SHP77 treated with DMSO at 0.1 percent for 48 hours (cell line): ENCODE results near the gene FTO.

ENCODE experiments used
- DNase-seq: peaks from one replicate; lab custom pipeline; 2025; lab: John Stamatoyannopoulos, UW

The FTO gene

DNA sequence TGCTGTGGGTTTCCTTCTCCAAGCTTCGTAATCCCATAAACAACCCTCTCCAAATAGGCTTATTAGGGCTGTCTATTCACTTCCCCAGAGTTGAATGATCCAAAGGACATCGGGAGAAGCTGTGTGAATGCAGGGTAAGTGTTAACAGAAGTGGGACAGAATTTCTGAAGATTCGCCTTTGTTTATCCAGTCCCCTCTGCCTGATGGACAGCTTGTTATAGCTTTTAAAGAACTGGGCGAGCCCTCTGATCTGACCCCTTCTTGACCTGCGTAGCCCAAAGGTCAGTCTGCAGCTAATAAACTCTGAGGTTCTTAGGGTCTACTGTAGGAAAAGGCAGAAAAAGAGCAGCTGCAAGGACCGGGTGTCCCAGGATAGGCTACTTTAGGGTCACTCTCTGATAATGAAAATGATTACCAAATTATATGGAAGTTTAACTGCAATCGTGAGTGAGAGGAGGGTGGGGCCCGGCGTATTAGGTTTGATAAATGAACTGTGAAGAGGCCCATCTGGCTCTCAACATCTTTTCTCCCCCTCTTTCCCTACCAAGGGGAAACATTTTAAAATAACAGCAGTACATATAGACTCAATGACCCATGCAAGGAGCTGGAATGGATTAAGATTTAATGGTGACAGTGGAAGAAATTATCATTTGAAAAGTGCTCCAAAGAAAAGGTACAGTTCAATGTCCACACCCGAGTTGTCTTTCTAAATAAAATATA is 233.4 kb downstream of the FTO start:
- DNase-seq, result no peak

DNA sequence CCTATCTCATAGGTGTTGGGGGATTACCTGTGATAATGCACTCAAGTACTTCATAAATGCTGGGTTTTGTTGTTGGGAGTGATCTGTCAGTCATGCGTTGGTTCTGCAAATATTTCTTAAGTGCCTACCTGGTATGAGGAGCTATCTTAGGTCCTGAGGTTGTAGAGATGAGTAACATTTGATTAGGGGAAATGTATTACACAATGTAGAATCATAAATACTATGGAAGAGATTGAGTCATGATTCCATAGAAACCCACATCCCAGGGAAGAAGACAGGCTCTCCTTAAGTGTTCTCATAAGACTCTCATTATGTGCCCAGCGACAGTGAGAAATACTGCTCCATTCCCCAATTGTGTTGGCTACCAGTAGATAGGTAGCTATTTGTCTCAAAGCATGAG is 240.1 kb downstream of the FTO start:
- no peak for DNase-seq

GRCh38 chr16:53945996-53946395 is 242.0 kb downstream of the FTO start:
- no peak for DNase-seq

DNA sequence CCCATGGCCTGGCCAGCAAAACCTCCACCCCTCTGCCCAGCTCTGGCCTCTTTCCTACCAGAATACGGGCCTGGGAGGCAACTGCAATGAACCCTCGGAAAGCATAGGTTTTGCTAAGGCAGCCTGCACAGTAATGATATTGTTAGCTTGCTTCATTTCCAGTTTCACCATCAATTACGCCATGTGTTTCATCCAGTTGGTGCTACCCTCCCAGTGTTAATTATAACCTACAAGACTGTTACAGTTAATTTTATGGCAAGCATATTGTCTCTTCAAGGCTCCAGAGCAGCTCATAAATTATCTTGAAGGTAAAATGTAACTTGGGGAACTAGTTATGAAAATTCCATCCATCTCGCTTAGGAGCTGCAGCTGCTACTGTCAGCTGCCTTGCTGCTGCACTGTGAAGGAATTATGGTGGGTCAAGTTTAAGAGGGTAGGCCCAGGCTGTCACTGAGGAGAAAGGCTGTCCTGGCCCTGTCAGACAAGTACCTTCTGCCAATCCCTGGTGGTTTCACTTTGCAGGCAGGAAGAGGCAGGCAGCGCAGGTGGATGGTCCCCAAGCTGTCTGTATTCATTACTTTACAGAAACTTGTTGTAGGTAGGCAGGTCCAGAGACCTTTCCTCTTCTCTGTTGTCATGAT is 242.9 kb downstream of the FTO start:
- no peak for DNase-seq

DNA sequence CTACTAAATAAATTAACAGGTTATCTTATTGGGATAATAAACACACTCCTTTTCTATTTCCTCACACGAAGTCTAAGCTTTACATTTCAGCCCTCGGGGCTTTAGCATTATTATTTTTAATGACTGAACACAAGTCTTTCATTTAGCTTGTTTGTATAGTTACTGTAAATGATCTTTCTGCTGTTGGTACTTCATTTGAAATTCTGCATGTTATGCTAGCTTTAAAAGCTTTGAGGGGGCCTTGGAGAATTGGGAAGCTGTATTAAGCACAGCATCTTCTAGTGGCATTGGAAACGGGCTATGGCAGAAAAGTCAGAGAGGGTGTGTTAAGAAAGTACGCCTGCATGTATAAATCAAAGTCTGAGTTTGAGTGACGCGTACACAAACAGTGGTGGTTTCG is 243.7 kb downstream of the FTO start:
- no peak for DNase-seq

- no peak for DNase-seq
These were observed 244.4 kb downstream of the FTO start for GRCh38 chr16:53948326-53948725.

- DNase-seq, result no peak
These were observed 244.9 kb downstream of the FTO start for GRCh38 chr16:53948734-53949430.

DNA sequence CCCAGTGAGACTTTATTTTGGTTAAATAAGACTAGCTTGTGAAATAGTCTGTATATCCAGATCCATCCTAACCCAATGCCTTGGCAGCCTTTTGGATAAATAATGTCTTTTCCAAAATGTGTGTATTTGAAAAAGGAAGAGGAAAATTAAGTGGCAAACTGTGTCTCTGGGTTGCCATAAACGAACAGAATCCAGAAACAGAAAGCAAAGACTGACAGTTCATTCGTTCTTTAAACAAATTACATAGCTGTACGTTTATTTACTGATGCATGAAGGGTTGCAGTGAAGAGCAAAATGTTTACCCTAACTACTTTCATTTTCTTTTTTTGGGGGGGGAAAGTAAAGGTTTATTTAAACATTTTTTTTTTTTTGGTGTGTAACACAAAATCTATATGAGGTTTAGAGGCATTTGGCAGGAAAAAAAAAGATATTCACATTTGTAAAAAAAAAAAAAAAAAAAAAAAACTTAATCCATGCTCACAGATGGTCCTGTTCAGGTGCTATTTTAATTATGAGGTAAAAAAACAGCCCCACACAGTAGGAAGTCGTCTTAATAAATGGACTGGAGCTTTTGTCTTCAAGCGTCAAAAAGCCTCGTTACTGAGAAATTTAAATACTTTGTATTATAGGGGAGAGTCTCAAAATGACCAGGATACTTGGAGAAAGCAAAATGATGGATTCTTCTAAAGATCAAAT is 245.9 kb downstream of the FTO start:
- DNase-seq, result no peak

DNA sequence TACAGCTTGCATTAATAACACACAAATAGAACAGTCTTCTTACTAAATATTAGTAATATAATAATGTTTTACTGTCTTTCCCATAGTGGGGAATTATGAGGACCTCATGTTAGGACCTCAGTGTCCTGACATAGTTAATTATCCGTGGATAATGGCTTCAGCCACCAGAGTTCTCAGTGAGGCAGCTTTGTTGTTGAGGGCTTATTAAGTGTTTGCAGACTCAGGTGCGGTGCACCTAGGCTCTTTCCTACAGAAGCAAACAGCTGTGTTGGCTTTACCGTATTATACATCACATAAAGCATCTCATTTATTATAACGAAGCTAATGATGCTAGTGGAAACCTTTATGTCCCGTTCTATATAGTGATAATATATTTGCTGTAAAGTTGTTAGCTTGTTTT is 246.7 kb downstream of the FTO start:
- DNase-seq, result peak; percentile 16

GRCh38 chr16:53952215-53953208 is 248.6 kb downstream of the FTO start:
- DNase-seq, result no peak

GRCh38 chr16:53953336-53953735 is 249.4 kb downstream of the FTO start:
- DNase-seq, result no peak

GRCh38 chr16:53955221-53955875 is 251.4 kb downstream of the FTO start:
- DNase-seq, result no peak

DNA sequence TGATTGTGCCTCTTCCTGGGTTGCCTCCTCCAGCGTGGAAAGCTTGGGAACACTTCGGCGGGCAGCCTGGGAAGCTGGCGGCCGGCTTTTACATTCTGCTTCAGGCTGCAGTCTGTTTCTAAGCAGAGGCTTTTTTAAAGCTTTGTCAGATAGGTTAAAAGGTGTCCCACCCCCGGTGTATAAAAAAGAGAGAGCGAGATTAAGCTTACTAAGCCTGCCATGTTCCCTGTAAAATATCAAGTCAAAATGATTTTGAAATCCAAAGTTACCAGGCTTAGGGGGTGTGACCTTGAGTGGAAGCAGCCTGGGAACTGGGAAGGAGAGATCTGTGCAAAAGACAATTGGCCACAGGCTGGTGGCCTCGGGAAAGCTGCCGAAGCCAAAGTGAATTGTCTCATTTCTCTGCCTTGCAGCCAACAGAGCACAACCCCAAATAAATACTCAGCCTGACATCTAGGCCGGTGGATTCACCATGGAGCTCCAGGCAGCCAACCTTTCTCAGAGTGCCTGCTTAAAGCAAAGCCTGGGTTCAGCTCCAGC is 254.5 kb downstream of the FTO start:
- DNase-seq, result no peak

DNA sequence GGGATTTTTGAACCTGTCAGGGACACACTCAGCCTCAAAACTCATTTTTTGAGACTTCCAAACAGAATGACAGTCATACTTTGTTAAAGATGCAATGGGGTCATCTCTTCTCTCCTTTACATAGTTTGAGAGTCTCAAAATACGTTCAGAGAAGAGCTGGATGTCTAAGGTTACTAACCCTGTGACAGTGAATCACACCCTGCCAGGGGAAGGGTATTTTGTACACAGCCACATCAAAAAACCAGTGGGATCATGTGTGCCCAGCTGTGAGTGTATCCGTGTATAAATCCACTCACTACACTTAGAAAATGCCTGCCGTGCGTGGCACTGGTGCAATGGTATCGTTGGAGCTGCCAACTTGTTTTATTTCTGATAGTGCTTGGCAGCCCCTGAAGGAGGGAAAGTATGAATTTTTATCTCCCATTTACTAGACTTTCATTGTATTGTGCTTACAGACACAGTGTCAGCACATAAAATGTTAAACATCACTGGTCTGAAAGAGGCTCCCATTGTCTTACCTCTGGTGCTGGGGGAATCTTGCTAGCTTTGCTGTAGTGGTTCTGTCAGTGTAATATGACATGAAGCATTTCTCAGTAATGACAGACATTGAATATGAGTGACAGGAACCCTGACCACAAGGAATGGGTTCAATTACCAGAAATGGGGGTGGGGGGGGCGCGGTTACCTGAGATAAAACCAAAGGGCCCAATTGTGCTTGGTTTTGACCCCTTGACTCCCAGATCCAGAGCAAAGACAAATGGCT is 256.3 kb downstream of the FTO start:
- no peak for DNase-seq

GRCh38 chr16:53960954-53961616 is 257.1 kb downstream of the FTO start:
- no peak for DNase-seq

DNA sequence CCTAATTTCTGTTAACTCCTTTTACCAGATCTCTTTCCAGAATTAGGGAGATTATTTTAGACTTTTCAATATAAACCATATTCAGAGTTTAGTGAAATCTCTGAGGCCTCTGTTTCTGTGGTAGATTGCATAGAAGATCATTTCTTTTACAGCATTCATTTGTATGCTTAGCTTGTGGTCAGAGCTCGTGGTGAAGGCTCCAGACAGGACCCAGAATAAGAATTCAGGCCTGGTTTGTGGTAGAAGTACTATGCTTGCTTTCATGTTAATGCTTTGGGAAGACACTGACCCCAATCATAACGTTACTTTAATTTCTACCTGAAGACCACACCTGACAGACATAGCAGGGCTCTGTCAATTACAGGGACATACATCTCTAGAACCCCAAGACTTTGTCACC is 258.1 kb downstream of the FTO start:
- DNase-seq, result no peak

DNA sequence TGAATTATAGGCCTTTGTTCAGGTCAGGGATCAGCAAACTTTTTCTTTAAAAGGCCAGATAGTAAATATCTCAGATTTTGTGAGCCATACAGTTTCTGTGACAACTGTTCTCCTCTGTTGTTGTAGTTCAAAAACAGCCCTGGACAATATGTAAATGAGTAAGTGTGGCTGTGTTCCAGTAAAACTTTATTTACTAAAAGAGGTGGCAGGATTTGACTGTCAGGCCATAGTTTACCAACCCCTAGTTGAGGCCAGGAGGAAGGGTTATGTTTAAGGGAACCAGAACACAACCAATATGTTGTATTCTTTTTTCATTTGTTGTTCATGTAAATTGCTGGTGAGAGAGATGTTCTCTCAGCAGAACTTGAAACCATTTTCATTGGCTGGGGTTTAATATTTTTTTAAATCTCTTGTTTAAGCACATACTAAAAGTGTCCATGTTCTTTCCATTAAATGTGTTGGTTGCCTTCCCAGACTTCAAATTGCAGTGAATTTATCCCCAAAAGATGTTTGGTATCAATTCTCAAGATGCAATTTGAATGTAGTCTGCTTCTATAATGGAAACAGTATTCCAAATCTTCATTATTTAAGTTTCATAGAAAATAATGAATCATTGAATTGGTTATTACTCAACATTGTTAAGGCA is 260.3 kb downstream of the FTO start:
- DNase-seq, result no peak

DNA sequence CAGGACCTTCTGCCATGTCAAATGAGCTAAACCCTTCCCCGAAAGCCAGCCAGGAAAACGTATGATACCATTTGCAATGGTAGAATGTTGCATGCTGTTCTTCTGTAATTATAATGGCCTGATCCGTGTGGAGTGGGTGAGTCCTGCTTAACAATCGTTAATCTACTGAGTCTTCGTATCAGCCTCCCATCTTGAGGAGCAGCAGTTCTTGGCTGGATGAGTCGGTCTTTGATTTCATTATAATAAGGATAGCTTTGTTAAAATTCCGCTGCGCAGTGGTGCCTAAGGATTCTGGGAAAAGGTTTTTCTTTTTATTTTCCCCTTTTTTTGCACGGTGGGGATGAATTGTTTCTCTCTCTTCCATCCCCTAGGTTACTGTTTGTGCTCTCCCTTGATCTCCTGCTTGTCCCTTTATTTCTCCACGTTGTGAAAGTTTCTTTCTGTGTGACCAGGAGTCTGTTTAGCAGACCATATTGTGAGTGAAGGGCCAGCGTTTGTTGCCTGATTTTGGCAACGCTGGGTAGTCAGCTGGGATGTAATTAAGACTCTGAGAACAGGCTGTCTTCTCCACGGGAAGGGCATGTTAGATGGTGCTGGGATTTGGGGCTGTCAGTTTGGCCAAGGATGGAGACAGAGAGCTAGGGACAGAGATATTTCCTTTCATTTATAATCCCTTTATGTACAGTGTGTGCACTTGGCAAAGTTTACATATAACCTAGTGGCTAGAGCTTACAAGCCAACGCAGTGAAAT is 263.0 kb downstream of the FTO start:
- no peak for DNase-seq
